ENCODE data around the gene CELA2B. TPM values are rescaled to one million over a fixed set of nuclear protein-coding genes. Genes with fewer than 3 reads are reported as not detected.
"Not testable (repeated sequence)": the region's sequence is repeated elsewhere in the genome, so short reads cannot be mapped to it uniquely, and the experiment has no call there.

Gene CELA2B
- total and polyA plus RNA-seq, 7 donors = 0.36 TPM; not detected in 6

GRCh38 chr1:15476927-15477326 lies 1.0 kb downstream of the CELA2B start:
- ATAC-seq = no peak

GRCh38 chr1:15477646-15478212 lies 1.8 kb downstream of the CELA2B start:
- DNase-seq (no peak), ATAC-seq (no peak)
- Histone ChIP-seq H3K36me3 (ENCODE audit: insufficient read depth in 1 of 2, low read depth in 1 of 2) (no peaks in the 10 kb centered on the region), H3K9me3 (no peaks in the 10 kb centered on the region), H3K27me3 (ENCODE audit: insufficient read depth in 3 of 3, low read length in 2 of 3) (no peaks in the 10 kb centered on the region), H3K27ac (no peak overlapping the region), H3K4me3 (no peak overlapping the region), H3K4me1 (no peaks in the 10 kb centered on the region)
- WGBS, 3 donors = 93 to 95% (median 94%) methylated on average over 5 of the region's 5 CpGs
- intact Hi-C loops (cut with DNase I) = no loop called here
- no peak for TF ChIP-seq CTCF (IDR thresholded peaks at IDR 0.05)

More at GRCh38 chr1:15476927-15477326, 1.0 kb downstream of the CELA2B start:
- Histone ChIP-seq H3K36me3 (ENCODE audit: insufficient read depth in 1 of 2, low read depth in 1 of 2) (no peaks in the 10 kb centered on the region), H3K4me3 (no peak overlapping the region), H3K27ac (no peak overlapping the region), H3K9me3 (no peaks in the 10 kb centered on the region), H3K4me1 (no peaks in the 10 kb centered on the region), H3K27me3 (ENCODE audit: insufficient read depth in 3 of 3, low read length in 2 of 3) (no peaks in the 10 kb centered on the region)
- no peak for DNase-seq
- intact Hi-C loops (cut with DNase I) = no loop called here
- 95 to 98% (median 96%) methylated on average over 3 of the region's 3 CpGs for WGBS, 3 donors
- TF ChIP-seq CTCF (IDR thresholded peaks at IDR 0.05) = no peak

- no peak overlapping the region for H3K4me3 ChIP-seq
- ATAC-seq (no peak), DNase-seq (no peak)
- H3K36me3 ChIP-seq (ENCODE audit: insufficient read depth in 1 of 2, low read depth in 1 of 2) = no peaks in the 10 kb centered on the region
- H3K27ac ChIP-seq = no peak overlapping the region
- no peak for TF ChIP-seq CTCF (IDR thresholded peaks at IDR 0.05)
- H3K9me3 ChIP-seq = no peaks in the 10 kb centered on the region
- 93 to 96% (median 94%) methylated on average over 11 of the region's 11 CpGs for WGBS, 3 donors
- no peaks in the 10 kb centered on the region for H3K4me1 ChIP-seq
- H3K27me3 ChIP-seq (ENCODE audit: insufficient read depth in 3 of 3, low read length in 2 of 3) = no peaks in the 10 kb centered on the region
- intact Hi-C loops (cut with DNase I) = no loop called here
These were observed 3.9 kb downstream of the CELA2B start for GRCh38 chr1:15479654-15480347.

- H3K36me3 ChIP-seq (ENCODE audit: insufficient read depth in 1 of 2, low read depth in 1 of 2); DNase-seq; intact Hi-C loops (cut with DNase I); H3K9me3 ChIP-seq; ATAC-seq; H3K27me3 ChIP-seq (ENCODE audit: insufficient read depth in 3 of 3, low read length in 2 of 3); H3K4me3 ChIP-seq; H3K27ac ChIP-seq; H3K4me1 ChIP-seq: not testable (repeated sequence)
- 74 to 89% (median 83%) methylated on average over 6 of the region's 6 CpGs for WGBS, 3 donors
These were observed 6.6 kb downstream of the CELA2B start for GRCh38 chr1:15482455-15482854.

- intact Hi-C loops (cut with DNase I); H3K36me3 ChIP-seq (ENCODE audit: insufficient read depth in 1 of 2, low read depth in 1 of 2); H3K4me3 ChIP-seq; DNase-seq; ATAC-seq; H3K4me1 ChIP-seq; H3K27ac ChIP-seq; H3K9me3 ChIP-seq; H3K27me3 ChIP-seq (ENCODE audit: insufficient read depth in 3 of 3, low read length in 2 of 3): not testable (repeated sequence)
- 80 to 86% (median 81%) methylated on average over 12 to 15 of the region's 16 CpGs for whole genome bisulfite sequencing, 3 donors
These were observed 7.2 kb downstream of the CELA2B start for GRCh38 chr1:15482983-15483543.
